HG02798 (cell line): ENCODE results near the gene NADSYN1.

ENCODE experiments used
- ATAC-seq: cut with Tn5 transposase; IDR thresholded peaks from one replicate; pipeline ENCODE4 v1.9.1; 2021; ENCODE audit warnings: mild to moderate bottlenecking; ENCODE audit not compliant: unreplicated experiment, poor library complexity

Gene NADSYN1

GRCh38 chr11:71432761-71433647 is 20.0 kb upstream of the NADSYN1 start:
- no peak for ATAC-seq

DNA sequence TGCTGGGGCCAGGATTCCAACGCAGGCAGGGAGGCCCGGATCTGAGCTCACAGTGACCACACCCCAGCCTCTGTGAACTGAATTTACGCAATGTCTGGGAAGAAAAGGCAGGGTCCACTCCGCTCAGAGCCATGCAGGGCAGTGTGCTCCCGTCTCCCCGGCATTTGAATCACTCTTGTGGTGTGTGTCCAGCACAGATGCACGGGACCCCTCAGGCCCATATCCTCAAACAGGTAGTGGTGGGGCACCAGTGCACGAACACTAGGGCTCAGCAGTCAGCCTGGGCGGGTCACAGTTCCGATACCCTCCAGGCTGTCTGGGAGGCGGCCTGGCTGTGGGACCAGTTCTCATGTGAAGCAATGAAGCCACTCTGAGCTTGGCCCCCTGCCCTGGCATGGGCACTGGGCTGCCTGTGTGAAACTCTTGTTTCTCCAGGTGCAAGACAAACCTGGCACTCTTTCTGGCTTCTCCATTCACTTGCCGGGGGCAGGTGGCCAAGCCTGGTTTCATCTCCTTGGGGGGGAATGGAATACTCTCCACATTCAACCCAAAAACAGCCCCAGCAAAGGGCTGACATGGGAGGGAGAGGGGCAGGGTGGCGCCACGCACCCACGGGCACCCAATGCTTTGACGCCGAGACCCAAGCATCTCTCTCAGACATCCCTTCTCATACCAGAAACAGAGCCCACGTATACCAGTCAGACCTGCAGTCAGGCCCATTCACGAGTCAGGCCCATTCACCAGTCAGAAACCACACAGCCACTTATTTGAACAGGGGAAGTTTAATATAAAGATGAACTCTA is 19.2 kb upstream of the NADSYN1 start:
- no peak for ATAC-seq

DNA sequence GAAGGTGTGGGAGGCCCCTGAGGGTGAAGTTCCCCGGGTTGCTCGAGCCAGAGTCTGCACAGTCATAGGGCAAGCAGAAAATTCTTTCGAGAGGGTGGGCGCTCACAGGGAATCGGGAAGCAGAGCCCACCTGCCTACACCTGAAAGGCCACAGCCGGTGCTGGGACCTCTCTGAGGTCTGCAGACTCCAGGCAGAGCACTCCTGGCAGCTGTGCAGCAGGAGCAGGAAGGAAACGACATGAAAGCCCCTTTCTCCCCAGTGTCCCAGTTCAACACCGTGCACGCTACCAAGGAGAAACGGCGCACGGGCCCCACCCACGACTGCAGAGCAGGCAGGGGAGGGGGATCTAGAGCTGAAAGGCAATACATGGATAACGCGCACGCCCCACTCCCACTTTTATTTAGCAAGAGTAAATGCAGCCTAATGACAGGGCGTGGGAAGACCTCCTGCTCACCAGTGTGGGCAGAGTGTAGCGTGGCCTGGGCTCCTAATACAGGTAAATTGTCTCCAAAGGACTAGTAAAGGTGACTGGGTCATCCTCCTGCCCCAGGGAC is 18.4 kb upstream of the NADSYN1 start:
- ATAC-seq, result no peak

GRCh38 chr11:71435278-71435951 is 17.6 kb upstream of the NADSYN1 start:
- ATAC-seq, result no peak

GRCh38 chr11:71436861-71437260 is 16.1 kb upstream of the NADSYN1 start:
- no peak for ATAC-seq

- ATAC-seq, result no peak
These were observed 15.6 kb upstream of the NADSYN1 start for GRCh38 chr11:71437399-71437798.

DNA sequence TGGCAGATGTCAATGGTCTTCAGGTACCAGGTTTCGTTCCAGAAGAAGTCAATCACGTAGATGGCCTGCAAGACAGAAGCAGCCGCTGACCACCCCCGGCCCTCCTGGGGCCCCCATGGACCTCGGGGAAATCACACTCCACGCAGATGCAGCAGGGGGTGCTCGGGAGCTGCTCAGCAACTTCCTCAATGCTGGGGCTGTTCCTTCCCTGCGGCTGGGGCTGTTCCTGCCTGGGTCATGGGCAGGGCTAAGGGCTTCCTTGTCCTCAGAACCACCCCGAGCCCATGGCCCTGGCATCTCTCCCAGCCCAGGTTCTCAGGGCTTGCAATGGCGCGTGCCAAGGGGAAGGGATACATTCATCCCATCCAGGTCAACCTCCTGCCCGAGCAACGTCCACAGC is 15.1 kb upstream of the NADSYN1 start:
- no peak for ATAC-seq

DNA sequence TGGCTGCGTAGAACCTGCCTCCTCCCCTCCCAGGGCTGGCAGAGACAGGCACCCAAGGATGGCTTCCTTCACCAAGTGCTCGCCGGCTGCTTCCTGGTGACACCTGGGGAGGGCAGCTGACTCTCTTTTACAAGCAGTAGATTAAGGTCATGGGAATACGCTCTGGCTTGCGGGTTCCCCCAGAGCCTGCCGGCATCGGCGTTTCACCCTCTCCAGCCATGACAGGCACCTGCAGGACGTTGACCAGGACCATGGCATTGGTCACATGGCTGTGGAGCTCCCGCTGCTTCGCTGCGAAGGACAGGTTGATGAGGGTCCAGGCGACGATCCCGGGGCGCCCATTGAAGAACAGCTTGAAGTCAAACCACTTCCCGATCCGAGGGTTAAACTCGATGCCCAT is 14.4 kb upstream of the NADSYN1 start:
- no peak for ATAC-seq

DNA sequence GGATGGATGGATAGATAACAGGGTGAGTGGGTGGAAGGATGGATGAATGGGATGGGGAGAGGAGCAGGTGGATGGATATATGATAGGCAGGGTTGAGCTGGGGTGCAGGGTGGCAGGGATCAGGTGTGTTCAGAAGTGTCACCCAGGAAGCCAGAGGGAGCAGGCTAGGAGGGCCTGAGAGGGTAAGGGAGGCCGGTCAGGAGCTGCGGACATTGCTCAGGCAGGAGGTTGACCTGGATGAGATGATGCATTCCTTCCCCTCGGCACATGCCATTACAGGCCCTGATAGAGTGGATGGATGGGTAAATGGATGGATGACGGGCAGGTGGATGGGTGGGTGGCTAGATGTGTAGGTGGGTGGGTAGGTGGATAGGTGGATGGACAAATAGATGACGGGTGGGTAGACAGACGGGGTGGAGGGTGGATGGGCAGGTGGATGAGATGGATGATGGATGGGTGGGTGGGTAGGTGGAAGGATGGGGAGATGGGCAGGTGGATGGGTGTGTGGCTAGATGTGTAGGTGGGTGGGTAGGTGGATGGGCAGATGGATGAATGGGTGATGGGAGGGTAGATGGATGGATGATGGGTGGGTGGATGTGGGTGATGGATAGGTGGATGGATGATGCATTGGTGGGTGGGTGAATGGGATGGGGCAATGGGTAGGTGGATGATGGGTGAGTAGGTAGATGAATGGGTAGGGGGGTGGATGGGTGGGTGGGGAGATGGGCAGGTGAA is 12.8 kb upstream of the NADSYN1 start:
- no peak for ATAC-seq

DNA sequence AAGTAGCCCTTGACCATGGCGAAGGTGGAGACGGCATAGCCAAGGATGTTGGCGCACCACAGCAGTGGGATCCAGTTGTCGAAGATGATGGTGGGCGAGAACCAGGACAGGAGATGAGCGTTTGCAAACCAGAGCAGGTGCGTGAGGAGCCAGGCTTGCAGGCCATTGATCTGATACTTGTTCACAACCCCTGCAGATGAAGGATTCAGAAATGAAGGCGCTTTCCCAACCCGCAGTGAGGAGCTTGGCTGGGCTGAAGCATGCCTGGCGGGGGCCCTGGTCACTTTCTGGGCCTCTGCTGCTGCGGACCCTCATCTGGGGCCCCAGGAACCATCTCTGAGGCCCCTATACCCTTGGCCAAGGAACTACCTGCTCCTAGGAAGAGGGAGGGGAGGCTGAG is 11.8 kb upstream of the NADSYN1 start:
- no peak for ATAC-seq

GRCh38 chr11:71442123-71442522 is 10.9 kb upstream of the NADSYN1 start:
- no peak for ATAC-seq

DNA sequence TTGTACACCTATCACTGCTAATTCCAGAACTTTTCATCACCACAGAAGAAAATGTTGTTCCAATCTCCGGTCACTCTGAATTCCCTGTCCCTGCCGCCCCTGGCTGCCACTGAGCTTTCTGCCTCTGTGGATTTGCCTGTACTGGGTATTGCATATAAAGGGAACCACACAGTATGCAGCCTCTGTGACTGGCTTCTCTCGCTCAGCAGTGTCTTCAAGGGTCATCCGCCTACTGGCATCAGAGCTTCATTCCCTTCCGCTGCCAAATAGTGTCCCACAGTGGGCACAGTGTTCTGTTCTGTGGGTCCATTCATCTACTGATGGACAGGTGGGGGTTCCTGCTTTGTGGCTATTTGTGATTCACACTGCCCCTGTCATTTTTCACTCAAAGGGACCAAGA is 10.1 kb upstream of the NADSYN1 start:
- ATAC-seq, result no peak

DNA sequence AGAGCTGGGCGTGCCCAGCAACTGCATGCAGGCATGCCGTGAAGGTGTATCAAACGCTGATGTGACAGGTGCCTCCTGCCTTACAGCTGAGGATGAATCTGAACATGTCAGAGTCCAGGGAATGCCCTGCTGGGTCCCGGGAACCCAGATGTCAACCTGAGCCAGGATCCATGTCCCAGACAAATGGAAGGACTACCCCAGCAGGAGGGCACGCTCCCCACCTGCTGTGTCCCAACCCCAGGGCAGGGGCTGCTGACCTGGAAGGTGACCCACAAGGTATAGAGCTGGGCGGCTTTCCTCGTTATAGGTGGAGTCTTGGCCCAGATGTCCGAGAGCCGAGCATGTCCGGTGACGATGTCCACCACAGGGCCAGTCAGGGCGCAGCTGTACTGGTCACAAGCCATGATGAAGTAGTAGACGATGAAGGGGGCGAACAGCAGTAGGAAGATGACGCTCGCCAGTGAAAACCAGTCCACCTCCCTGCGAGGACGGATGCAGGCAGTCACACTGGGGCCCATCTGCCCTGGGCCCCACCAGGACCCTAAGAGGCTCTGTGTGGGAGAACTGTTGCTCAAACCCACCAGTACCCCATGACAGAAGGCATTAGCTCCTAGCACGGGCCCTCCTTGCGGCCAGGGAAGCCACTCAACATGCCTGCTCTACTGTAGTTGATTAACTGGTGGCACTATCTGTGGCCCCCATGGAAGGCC is 9.1 kb upstream of the NADSYN1 start:
- no peak for ATAC-seq

DNA sequence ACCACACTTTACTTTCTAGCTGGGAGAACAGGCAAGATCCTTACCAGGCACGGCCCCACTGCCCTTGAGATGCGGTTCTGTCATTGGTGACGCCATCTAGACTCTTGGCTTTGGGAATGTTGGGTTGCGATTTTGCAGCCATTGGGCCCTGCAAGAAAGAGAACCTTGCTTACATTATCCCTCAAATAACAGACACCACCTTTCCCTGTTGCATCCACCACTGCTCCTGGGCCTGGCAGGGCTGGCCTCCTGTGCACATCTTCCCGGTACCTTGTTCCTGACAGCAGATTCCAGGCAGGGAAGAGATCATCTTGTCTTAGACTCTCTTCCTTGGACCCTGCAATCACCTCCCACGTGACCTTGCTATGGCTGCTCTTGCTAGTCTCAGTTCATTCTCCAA is 8.2 kb upstream of the NADSYN1 start:
- no peak for ATAC-seq

GRCh38 chr11:71446150-71446549 is 6.9 kb upstream of the NADSYN1 start:
- ATAC-seq, result no peak

- no peak for ATAC-seq
These were observed 5.9 kb upstream of the NADSYN1 start for GRCh38 chr11:71446942-71447688.

DNA sequence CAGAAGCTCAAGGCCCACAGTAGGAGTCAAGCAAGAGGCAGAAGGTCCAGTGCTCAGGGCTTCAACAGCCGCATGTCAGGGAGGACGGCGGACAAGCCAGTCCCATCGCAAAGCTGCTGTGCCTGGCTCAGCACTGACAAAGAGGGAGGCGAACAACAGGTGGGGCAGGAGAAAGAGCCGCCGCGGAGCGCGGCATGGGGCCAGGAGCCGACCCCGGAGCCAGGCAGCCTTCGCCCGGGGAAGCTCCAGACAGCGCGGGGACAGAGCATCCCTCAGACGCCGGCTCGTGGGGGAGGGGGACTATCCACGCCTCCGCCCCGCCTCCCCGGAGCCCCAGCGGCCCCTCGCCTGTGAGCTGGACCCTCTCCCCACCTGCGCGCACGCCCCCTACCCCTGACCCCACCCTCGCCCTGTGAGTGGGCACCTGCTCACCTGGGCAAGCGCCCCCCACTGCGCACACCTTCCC is 5.2 kb upstream of the NADSYN1 start:
- no peak for ATAC-seq

GRCh38 chr11:71448257-71449171 is 4.5 kb upstream of the NADSYN1 start, which contains the start of gene DHCR7:
Gene DHCR7 (minus strand): TSS chr11:71448393. CDS start chr11:71444952, 3,441 bp downstream.
- ATAC-seq, result peak; percentile 88
